Activated gamma-delta T cell (primary cell): ENCODE data around the gene IKZF1.

Experiments
- DNase-seq: peaks from one replicate; lab custom pipeline; 2025; lab: John Stamatoyannopoulos, UW

The IKZF1 gene

DNA sequence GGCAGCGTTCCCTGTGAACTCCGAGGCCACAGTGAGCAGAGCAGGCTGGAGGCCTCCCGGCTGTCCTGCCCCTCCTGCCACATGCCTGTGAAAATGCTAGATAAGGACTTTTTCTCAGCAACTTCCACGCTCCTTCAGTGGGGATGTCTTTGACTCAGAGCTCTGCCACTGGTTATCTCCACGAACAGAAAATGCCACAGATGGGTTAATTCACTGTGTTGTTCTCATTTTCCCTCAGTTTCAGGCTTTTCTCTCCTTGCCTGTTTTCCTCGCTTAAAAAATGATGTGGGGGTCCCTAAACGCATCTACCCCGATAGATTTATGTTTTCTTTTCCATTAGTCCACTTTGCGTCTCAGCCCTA is 51.3 kb downstream of the IKZF1 start:
- DNase-seq: no peak

DNA sequence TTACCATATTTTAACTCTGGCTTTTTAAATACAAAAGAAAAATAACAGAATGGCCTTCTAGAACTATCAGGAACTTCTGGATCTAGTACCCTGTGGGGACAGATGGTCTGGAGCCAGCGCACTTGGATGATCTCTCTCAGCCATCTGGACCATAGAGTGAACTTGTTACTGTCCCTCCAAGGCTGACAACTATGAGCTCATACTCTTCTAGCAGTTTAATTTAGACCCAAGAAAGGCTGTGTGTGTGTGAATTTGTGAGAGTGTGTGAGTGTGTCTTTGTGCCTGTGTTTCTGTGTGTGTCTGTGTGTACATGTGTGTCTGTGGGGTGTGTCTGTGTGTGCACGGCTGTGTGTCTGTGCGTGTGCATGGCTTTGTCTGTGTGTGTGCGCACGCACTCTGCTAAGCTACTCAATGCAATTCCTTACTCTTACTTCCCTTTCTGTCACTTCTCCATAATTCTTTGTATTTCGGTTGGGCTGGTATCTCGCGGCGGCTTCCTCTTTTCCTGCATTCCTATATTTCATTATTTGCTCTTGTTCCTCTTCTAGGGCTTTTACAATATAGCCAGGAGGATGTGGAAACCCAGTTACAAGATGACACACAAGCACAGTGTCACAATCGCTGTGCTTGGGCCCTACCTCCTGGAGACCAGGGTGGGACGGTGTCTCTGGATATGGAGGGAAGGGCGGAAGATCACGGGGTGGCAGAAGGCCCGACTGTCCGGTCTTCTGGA is 51.9 kb downstream of the IKZF1 start:
- DNase-seq: no peak

DNA sequence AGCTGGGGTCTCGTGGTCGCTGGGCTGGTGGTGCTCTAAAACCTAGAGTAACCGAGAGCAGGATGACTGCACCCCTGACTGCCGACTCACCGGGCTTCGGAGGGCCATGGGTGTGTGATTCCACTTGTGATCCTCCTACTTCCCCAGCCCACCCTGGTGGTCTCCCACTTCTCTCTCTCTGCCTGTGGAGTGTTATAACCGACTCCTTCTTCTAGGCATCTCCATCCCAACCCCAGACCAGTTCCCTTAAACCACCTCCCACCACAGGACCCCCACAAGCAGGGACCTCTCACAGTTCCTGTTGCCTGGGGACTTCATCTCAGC is 52.4 kb downstream of the IKZF1 start:
- DNase-seq: no peak

DNA sequence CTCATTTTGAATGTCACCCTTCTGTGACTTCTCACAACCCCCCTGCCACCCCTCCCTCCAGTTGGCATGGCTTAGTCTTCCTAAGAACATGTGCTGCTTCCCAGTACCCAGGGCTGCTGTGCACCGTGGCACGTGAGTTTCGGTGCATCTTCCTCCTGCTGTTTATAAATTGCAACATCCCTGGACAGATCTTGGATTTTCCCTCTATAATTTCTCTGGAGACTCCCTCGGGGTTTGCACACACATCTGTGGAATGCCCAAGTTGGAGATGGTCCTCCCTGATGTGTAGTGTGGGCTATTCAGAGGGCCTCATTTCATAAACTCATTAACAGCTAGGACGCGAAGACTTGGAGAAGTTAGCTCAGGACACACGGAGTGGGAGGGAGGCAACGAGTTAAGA is 52.9 kb downstream of the IKZF1 start:
- no peak for DNase-seq

DNA sequence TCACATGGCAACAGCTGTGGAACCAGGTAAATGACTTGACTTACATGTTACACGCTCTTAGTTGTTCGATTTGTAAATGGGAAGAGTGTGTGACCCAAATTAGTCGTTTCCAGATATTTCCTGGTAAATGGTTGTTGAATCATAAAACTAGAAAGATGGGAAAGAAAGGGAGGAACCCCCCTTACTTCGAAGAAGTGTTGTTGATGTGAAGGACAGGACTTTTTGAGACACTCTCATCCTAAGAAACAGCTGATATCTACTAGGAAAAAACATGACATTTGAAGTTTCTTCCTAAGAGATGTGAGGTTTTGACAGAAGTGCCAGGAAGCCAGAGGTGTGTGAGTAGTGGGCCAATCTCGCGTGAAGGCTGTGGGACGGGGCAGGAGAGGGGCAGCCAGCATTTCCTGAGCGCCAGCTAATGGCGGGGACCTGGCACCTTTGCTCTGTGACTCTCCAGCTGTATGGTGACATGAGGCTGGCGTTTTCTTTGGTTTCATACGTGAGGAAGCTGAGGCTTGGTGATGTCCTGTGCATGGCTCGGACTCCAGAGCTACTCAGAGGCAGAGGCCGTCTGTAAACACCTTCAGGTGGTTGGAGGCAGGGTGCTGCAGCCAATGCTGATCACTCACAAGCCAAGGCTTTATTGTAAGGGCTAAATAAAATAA is 53.7 kb downstream of the IKZF1 start:
- no peak for DNase-seq

DNA sequence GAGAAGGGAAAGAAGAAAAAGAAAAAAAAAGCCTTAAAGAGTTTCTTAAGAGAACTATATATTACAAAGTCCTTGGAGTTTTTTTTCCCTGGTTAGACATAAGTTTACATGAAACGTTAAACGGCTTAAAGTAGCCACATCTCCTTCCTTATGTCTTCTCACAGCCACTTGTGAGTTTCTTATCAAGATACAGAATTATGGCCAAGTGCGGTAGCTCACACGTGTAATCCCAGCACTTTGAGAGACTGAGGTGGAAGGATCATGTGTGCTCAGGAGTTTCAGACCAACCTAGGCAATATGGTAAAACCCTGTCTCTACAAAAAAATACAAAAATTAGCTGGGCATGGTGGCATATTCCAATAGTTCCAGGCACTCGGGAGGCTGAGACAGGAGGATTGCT is 54.3 kb downstream of the IKZF1 start:
- DNase-seq: no peak

DNA sequence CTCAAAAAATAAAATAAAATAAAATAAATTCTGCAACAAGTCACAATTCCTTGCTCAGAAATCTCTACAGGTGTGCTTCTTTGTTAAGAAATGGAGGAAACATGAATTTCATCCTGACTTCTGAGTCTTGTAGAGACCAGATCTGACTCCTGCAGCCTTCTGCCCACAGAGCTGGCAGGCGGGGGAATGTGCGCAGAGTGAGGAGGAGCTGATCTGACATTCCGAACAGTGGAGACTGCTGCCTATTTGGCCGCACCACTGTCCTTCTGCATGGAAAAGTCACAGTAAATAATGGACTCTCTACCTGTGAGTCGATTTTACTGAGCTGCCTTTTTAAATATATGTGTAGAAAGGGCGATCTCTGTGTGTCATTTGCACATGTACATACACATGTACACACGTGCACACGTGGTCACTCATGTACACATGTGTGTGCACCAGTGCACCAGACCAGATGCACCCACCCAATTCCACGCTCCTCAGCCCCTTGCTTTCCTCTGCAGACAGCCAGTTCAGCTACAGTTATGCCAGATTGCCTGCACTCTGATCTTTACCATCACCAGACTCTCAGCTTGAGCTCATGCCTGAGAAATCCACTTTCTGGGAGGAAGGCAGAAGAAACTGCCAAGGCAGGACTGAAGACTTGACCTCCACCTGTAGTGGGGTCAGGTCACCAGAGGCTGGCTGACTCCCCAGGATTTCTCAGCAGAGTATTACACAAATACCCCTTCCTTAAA is 54.9 kb downstream of the IKZF1 start:
- no peak for DNase-seq

DNA sequence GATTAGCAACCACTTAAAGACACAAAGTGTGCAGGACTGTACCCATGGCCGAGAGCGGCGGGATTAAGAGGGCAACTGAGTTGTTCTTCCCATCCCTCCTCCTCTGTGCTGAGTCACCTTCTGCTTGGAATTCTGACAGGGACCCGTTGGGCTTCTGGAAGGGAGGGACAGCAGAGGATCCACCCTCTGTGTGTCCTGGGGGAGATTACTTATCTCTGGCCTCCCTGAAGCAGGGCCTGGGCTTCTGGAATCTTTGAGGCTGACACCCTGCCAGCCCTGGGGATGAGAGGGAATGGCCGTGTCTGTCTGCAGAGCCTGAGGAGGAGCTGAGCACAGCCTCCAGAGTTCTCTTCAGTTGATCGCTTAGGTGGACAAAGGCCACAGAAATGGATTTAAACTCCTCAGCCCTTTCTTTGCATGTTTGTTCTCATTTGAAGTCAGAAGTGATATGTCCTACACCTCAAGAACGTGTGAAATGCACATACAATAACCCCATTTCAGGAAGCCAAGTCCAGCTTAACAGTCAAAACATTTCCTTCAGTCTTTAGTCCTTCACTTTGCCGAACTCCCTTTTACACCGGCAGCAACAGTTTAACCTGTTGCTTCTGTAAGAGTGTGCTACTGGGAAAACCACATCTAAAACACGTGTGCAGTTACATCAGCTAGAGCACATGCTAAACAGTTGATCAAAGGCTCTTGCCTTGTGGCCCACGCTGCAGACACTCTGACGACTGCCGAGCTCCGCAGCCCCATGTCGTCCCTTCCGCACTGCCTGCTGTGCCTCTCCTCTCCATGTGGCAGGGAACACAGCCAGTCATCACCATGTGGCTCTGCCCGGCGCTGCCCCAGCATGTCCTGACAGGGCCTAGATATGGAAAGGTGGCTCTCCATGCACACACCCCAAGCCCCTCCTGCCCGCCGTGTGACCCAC is 55.7 kb downstream of the IKZF1 start:
- DNase-seq: peak; percentile 65

DNA sequence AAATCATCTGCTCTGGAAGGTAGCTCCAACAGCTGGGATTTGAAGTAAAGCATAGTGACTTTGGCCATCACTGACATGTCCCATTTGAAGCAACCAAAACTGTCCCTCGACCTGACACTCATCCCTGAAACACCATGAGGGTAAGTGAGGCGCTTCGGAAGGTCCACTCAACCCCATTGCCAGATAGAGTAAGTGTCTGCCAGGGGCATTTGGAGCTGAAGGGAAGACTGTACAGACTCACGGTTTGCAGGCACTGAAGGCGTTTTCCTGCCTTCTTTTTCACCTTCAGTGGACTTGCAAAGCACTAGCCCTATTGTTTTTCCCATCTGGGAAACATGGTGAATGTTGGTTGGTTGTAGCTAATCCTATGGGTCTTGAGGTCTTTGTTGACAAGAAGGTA is 57.6 kb downstream of the IKZF1 start:
- no peak for DNase-seq

DNA sequence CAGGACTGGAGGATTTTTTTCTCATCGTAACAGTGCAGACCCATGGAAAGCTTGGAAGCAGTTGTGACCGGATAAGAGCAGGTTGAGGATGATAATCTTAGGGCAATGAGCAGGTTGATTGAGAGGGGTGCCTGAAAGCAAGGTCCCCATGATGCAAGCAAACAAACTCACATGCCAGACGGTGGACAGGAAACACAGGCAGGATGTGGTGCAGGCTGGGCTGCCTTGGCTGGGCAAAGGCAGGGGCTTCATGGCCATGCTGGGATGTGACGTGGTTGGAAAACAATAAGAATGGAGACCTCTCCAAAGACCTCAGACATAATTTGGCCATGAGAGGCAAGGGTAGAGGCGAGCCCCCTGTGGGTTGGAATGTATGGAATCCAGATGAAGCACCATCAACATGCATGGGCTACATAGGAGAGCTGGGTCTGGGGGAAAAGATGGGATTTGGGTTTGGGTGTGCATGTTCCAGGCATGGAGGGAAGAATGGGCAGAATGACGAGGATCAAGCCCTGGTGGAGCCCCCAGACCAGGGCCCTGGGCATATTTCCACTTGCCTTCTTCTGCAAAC is 58.3 kb downstream of the IKZF1 start:
- peak; percentile 23 for DNase-seq

DNA sequence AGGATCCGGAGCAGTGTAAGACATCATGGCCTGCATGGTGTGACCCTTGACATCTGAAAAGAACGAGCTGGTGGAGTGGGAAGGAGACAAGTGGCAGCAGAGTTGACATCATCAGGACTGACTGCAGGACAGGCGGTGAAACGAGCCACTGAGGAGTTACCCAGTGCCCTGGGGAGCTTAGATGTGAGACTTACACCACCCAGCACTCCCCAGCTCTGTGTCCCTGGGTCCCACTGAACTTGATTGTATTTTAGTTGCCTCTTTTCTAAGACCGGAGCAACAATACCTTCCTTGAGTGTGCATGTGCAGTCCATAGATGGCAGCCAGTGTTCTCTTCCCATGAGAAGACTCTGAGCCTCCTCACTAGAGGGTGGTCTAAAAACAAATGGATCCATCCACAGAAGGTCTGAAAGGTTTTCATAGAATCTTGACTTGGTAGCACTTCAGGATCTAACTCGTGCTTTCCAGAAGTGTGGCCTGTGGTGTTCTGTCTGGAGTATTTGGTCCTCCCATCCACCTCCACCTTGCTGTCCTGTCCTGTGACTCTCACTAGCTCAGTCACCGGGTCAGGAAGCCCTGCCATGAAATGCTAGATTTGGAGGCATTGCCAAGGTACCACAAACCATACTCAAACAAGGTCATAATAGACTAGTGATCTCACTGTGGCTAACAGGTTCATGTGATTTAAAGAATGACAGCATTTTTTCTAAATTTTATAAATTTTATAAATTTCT is 59.0 kb downstream of the IKZF1 start:
- DNase-seq: no peak

DNA sequence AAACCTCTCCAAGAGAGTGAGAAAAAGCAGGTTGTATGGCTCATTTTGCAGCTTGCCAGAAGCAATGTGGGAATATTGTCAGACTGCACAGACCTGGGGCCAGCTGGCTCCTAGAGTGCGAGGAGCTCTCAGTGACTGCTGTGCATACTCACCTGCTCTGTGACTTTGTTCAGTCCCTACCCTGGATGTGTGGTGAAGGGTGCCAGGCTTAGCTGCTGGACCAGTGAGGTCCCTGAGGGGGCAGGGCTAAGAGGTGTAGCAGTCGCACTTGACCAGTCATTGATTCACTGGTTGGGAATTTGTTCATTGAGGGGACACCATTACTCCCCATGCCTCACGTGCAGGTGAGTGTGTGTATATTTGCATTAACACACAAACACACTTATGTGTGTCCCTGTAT is 60.1 kb downstream of the IKZF1 start:
- DNase-seq: no peak

DNA sequence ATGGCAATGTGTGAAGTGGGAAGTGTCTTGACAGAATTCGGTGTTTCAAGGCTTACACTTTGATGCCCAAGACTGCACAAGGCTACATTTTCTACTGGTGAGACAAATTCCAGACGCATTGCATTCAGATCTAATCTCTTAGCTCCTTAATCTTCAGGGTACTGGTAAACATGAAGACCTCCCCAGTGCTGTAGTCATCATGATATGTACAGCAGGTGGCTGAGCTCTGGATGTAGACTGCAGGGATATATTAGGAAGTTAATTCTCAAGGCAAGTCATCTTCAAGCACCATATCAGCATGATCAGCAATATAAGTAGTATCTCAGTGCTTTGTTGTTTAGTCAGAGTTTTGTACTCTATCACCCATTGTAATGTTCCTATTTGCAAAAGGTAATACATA is 61.8 kb downstream of the IKZF1 start:
- DNase-seq: no peak

DNA sequence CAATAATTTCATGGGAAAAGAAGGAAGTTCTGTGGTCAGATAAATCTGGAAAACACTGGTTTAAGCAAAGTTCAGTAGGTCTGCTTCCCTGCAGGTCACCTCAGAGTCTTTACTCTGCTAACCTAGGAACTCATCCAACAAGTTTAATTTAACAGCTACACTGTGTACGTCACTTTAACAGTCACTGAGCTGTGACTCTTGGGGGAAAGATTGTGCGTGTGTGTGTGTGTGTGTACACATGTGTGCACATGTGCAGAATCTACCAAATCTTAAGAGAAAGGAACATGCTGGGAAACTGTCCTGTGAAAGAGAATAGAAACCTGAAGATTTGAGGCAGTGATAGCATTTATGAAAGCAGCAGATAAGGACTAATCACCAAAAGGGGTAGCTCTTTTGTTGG is 62.6 kb downstream of the IKZF1 start:
- no peak for DNase-seq

DNA sequence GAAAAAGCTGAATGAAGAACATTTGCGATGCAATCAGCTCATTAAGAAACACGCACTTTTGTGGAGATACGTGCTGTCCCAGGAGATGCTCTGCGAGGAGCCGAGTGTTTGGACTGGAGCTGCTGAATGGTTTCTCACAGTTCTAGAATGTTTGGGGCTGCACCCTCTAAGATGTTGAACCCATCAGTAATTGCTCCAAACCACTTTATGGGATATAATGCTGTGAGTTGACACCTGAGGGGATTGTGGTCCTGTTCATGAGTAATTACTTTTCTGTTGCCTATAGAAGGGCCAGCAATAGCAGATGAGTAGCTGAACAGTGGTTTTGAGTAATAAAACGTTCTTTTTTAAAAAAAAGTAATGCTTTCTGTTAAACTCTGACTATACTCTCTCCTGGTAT is 63.1 kb downstream of the IKZF1 start:
- DNase-seq: no peak

DNA sequence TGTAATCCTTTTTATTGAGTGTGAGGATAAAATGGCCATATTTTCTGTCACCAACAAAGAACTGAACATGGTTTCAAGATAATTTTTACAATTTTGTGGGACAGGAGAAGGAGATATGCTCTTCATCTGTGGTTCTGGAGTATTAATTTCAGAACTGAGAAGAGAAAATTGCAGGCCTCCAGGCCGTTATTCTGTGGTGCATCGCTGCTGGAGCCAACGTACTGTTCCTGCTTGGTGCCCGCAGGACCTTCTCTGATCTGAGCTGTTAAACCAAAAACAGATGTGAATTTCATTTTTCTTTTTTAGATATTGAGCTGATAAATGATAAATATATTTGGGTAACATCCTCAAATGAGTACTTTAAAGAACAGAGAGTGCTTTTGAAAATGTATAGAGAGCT is 63.9 kb downstream of the IKZF1 start:
- no peak for DNase-seq

DNA sequence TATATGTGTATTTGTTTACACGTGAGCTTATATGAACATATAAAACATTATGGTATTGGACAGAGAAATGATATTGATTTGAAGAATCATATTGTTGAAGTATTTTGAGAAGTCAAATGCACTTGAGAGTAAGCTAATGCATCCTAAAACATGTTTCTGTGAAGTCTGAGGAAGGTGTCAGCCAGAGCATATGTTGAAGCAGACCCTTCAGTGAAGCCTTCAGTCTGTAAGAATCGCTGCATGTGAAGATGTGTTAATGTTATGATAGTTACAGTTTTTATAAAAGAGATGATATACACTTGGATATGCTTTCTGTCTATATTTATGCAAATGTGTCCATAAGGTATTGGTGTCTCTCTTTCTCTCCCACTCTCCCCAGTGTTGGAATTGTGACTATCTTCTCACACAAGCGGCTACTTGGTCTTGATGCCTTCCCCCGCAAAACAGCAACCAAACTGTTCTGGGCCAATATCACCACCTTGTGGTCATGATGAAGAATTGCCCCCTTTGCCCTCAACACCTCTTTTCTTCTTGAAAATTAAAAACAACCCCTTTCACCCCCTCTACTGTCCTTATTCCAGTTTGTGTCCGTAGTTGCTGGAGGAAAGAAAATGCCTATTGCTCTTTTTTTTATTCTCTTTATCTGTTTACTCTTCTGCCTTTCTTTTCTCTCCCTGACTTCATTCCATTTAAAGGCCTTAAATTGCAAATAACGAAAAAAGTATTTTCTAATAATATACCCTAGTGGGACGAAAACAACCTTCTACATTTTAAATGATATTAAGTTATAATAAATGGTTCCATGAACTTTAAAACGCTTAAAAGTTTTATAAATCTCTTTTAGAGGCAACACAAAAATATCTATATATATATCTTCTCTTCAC is 64.9 kb downstream of the IKZF1 start:
- DNase-seq: no peak

DNA sequence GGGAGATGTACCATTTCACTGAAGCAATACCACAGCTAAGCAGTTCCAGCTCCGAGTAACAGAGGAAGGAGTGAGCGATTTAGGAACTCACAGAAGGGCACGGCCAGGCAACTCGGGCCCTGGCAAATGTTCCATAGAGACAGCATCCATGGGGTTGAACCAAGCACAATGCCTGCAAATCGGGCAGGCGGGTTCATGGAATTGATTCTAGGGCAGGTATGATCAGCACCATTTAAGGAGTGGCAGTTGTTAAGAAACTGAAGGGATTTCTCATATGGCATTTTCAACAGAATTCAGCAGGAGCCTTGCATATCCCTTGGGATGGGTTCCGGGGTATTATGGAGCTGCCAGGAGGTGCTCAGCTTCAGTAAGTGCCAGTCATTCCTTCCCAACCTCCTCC is 66.4 kb downstream of the IKZF1 start:
- no peak for DNase-seq

DNA sequence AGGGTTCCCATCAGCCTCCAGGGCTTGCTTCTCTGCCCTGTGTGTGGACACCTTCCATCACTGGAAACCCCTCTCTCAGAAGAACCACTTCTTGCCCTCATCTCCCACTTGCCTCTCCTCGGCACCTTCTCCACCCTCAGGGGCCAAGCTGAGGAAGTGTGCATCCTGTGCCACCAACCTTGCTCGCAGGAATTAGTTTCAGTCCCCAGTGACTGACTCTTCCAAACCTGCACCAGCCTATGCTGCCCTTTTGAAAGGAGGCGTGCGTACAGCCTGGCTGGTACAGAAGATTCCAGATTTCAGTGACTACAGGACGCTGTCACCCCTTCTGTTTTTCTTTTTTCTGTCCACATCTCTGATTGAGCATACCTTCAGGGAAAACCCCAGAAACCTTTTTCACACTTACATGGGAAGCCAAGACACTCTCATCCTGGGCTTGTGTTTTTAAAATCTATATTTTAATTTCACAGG is 67.1 kb downstream of the IKZF1 start:
- DNase-seq: no peak

DNA sequence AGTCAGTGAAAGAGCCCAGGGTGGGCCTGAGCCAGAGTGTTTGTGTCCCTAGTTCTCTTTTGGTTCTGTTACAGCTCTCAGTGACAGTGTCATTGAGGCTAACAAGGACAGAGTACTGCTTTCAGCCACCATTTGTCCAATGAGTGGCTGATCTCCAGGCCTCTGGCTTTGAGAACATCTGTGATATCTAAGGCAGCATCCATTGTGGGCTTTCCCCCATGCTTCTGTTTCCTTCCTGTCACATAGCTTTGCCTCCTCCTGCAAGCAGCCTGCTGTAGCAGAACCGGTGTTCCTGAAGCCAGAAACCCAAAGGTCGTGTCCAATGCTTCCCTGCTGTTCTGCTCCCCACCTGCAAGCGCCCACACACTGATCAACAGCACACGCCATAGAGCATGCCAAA is 68.4 kb downstream of the IKZF1 start:
- DNase-seq: no peak
